GM12872 (cell line): ENCODE results near the gene ZNF227.

ENCODE experiments used
- TF ChIP-seq, protein P1 (sequence below): IDR thresholded peaks from 3 replicates; pipeline ENCODE4 v1.5.1; 2011; ENCODE audit warnings: low read depth, mild to moderate bottlenecking, low read length, moderate library complexity; ENCODE audit not compliant: insufficient read depth

The ZNF227 gene

DNA sequence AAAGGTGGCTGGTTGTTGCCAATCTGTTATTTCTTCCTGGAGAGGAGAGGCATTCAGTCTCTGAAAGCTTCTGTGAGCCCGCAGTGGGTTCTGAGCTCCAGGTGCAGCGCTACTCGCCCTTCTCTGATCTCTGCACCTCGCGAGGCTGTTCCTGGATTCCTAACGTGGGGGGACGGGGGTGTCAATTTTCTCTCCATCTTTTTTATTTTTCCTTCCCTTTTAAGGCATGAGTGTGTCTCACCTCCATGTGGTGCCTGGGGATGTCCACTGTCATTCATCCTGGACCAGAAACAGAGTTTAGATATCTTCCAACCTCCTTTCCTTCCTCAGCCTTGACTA is 48.0 kb downstream of the ZNF227 start:
- TF ChIP-seq, protein P1, sequence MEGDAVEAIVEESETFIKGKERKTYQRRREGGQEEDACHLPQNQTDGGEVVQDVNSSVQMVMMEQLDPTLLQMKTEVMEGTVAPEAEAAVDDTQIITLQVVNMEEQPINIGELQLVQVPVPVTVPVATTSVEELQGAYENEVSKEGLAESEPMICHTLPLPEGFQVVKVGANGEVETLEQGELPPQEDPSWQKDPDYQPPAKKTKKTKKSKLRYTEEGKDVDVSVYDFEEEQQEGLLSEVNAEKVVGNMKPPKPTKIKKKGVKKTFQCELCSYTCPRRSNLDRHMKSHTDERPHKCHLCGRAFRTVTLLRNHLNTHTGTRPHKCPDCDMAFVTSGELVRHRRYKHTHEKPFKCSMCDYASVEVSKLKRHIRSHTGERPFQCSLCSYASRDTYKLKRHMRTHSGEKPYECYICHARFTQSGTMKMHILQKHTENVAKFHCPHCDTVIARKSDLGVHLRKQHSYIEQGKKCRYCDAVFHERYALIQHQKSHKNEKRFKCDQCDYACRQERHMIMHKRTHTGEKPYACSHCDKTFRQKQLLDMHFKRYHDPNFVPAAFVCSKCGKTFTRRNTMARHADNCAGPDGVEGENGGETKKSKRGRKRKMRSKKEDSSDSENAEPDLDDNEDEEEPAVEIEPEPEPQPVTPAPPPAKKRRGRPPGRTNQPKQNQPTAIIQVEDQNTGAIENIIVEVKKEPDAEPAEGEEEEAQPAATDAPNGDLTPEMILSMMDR: no peak

DNA sequence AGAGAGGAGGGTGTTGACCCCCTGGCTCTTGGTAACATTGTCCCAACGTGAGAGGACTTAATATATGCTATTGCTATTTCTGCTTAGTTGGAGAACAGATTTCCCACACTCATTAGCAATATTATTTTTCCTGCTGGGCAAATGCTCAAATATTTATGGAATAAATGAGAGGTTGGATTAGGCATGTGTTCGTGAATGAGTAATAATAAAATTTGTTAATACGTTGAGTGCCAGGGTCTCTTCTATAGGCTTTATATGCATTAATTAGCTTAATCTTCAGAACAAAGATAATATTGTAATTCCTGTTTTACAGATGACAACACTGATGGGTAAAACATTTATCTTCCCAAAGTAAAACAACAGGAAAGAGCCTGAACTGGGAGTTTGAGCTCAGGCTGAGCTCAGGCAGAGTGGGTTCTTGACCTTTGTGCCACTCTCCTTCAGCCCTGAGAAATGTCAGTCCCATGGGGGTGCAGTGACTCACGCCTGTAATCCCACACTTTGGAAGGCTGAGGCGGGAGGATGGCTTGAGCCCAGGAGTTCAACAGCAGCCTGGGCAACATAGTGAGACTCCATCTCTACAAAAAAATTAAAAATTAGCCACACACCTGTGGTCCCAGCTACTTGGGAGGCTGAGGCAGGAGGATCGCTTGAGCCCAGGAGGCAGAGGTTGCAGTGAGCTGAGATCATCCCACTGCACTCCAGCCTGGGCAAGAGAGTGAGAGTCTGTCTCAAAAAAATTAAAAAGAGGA is 48.5 kb downstream of the ZNF227 start:
- TF ChIP-seq, protein P1: no peak

DNA sequence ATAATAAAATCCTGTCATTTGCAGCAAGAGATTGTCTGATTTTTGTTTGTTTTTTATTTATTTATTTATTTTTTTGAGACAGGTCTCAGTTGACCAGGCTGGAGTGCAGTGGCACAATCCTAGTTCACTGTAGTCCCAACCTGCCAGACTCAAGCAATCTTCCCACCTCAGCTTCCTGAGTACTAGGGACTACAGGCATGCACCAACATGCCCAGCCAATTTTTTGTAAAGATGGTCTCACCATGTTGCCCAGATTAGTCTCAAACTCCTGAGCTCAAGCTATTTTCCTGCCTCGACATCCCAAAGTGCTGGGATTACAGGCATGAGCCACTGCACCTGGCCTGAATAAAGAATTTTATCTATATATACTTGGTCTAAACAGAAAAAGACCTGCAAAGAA is 65.0 kb downstream of the ZNF227 start:
- TF ChIP-seq, protein P1: no peak

DNA sequence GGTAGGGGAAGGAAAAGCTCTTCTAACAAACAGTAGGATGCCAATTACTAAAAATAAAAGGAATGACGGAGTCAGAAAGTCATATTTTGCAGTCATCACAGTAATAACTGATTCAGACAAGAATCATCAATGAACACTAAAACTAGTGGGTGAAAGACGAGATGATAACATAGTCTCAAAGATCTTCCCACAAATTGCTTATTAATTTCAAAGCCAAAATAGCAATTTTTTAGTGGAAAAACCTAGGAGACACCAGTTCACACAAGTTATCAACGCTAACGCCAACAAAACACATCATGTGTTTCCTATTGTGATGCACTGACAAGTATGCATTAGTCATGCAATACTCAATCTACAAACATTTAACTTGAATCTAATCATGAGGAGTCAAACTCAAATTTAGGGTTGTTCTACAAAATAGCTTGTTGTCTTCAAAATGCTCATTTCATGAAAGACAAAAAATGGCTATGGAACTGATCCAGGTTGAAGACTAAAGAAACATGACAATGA is 65.9 kb downstream of the ZNF227 start:
- TF ChIP-seq, protein P1: no peak

DNA sequence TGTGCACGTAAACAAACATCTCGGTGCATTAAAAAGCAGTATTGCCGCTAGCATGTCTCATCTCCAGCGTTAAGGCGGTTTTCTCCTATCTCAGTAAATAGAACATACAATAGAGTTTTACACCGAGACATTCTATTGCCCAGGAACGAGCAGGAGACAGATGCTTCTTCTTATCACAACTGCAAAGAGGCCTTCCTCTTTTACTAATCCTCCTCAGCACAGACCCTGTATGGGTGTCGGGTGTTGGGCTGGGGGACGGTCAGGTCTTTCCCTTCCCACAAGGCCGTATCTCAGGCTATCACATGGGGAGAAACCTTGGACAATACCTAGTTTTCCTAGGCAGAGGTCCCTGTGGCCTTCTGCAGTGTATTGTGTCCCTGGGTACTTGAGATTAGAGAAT is 68.6 kb downstream of the ZNF227 start:
- TF ChIP-seq, protein P1: no peak

DNA sequence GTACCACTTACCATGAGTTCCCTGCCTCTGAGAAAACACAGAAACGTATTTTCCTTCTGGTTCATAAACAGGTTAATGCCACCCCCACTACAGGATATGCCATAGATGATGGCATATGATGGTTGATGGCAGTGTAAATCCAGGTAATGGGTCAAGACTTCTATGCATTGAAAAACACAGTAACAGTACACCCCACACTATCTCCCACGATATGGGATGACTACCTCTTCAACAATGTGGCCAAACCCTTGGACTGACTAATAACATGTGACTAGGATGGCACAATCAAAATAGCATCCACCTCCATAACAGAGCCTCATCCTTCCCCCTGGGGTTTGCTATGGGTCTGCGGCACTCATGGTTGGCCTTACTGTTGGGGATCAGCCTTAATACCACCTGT is 70.5 kb downstream of the ZNF227 start:
- TF ChIP-seq, protein P1: no peak

DNA sequence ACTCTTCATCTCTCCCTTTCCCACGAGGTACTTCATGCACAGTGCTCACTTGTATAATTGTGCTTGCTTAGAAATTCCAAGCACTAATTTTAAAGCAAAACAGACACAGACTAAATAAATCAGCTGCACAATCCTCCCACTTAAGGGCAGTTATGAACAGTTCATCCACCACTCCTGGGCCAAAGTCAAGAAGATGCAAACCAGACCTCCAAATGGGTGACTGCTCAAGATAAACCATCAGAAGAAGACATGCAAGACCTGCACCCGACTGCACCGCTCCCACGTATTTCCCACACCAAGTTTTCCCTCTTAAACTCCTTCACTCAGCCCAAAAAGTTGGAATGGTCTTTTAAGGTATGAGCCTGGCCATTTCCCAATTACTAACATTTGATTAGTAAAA is 72.6 kb downstream of the ZNF227 start:
- TF ChIP-seq, protein P1: no peak
